ENCODE measurements around the gene MMP11.

MMP11 gene

GRCh38 chr22:23832226-23833016 is 59.8 kb downstream of the MMP11 start:
- no peak for DNase-seq

GRCh38 chr22:23833017-23833751 is 60.5 kb downstream of the MMP11 start:
- no peak for DNase-seq

Data from NCI-H2081 treated with DMSO at 0.1 percent for 48 hours (cell line).